Cerebellar nuclear complex (tissue), 1 donor: Measurements from ENCODE around the gene LRRN3.
"Not testable (repeated sequence)": the region's sequence is repeated elsewhere in the genome, so short reads cannot be mapped to it uniquely, and the experiment has no call there.

Experiments
- DNase-seq, 2 experiments: peaks; one replicate each; lab custom pipeline; 2025; lab: John Stamatoyannopoulos, UW

LRRN3 gene

DNA sequence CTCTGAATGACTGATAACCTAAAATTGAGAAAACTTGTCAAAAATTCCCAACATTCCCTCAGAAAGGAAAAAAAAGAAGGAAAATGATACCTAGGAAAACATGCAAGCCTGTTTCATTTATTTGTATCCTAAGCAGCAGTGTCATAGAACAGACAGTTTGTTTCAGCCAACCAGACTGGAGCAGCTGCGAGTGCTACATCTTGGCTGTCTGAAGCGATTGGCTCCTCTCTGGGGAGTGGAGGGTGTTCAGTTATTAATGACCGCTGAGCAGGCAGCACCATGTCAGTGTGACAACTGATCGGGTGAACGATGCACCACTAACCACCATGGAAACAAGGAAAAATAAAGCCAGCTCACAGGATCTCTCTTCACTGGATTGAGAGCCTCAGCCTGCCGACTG is at the start of gene LRRN3:
LRRN3 (plus strand) TSS at position 282 of the 400 bp plus-strand sequence. CDS start 31,646 bp downstream, outside the sequence.
- DNase-seq: peak; percentile 68 to 83

DNA sequence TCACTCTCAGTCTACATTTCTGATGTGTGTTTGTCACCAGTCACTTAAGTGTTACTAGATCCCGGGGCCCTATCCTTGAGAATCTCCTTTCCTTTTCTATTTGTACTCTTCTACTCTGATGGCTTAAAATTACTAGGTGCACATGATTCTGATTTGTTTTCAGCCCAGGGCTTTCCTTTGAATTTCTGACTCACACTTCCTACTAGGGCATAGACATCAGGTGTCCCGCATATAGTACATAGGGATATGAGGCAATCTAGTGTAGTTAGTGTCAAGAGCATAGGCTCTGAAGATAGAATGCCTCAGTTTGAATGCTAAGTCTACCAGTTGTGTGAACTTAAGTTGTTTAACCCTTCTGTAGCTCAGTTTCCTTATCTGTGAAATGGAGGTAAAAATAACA is 49.4 kb upstream of the LRRN3 start:
- no peak for DNase-seq

DNA sequence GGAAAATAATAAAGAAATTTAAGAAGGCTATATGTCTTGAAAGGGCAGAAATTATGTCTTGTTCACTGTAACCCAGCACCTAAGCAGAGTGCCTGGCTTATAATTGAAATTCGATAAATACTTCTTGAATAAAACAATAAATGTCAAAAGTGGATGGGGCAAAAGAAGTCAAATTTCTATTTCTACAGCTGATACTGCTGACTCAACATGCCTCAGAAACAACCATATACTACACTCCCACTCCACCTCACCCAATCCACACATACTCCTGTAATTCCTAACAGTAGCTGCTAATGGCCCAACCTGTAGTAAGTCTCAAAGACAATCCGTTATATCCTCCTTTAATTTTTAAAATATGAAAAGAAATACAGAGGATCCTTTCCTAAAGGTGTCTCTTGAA is 48.1 kb upstream of the LRRN3 start:
- DNase-seq: no peak

GRCh38 chr7:111043561-111043960 is 47.4 kb upstream of the LRRN3 start:
- no peak for DNase-seq

DNA sequence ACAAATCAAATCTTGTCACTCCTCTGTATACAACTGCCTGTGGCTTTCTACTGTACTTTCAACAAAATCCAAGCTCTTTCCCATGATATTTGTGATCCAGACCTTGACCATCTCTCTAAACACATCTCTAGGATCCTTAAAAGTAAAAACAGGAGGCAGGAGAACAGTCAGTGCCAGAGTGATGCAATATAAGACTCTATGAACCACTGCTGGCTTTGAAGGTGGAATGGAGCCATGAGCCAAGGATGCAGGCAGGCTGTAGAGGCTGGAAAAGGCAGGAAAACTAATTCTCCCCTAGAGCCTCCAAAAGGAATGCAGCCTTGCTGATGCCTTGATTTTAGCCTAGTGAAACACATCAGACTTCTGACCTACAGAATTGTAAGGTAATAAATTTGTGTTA is 45.5 kb upstream of the LRRN3 start:
- no peak for DNase-seq

GRCh38 chr7:111047595-111047994 is 43.3 kb upstream of the LRRN3 start:
- DNase-seq: no peak

GRCh38 chr7:111049971-111050680 is 40.8 kb upstream of the LRRN3 start:
- no peak for DNase-seq

- no peak for DNase-seq
These were observed 40.0 kb upstream of the LRRN3 start for GRCh38 chr7:111050875-111051416.

DNA sequence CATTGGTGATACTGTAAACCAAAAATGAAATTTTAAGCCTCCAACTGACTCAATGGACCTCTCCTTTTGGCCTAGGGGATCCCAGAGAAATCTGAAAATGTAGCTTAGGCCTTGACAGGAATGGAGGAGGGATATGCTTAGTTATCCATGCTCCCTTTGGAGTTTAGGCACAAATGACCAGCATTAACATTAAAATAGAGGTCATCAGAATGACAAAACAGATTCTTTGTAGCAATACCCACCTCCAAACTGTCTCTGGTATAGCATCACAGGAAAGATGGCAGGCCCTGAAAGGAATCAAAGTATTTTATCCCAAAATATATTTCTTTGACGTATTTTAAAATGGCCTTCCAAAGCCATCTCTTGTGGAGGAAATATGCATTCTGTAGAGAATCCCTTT is 39.1 kb upstream of the LRRN3 start:
- DNase-seq: no peak

- no peak for DNase-seq
These were observed 37.9 kb upstream of the LRRN3 start for GRCh38 chr7:111053035-111053434.

DNA sequence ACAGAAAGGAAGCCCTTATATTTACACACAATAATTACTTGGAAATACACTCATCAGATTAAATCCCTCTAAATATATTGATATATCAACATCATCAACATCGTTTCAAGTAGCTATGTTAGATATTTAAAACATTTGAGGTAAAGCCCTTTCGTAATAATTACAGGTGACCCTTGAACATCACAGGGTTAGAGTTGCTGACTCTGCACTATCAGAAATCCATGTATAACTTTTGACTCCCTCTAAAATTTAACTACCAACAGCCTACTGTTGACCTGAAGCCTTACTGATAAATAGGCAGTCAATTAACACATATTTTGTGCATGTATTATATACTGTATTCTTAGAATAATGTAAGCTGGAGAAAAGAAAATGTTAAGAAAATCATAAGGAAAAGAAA is 34.6 kb upstream of the LRRN3 start:
- no peak for DNase-seq

GRCh38 chr7:111057066-111057465 is 33.9 kb upstream of the LRRN3 start:
- no peak for DNase-seq

DNA sequence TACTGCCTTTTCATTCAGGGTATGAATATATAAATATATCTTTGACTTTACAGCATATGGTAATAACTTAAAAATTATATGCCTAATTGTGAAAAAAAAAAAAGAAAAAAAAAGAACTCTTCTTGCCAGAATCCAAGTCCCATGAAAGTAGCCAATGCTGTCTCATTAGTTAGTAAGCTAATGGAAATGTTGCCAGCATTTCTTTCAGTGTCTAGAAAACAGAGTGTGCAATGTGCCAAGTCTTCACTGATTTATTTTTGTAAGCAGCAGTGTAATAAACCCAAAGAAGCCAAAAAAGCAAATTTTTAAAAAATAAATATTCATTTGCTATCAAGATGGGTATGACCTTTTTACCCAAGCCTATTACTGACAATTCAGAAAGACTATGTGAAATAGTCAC is 31.1 kb upstream of the LRRN3 start:
- DNase-seq: no peak

GRCh38 chr7:111063166-111063565 is 27.8 kb upstream of the LRRN3 start:
- DNase-seq: no peak

GRCh38 chr7:111067251-111067650 is 23.7 kb upstream of the LRRN3 start:
- DNase-seq: no peak

- no peak for DNase-seq
These were observed 23.2 kb upstream of the LRRN3 start for GRCh38 chr7:111067682-111068081.

- no peak for DNase-seq
These were observed 22.3 kb upstream of the LRRN3 start for GRCh38 chr7:111068618-111069017.

- no peak for DNase-seq
These were observed 19.4 kb upstream of the LRRN3 start for GRCh38 chr7:111071556-111071955.

- DNase-seq: not testable (repeated sequence)
These were observed 18.3 kb upstream of the LRRN3 start for GRCh38 chr7:111072658-111073057.

DNA sequence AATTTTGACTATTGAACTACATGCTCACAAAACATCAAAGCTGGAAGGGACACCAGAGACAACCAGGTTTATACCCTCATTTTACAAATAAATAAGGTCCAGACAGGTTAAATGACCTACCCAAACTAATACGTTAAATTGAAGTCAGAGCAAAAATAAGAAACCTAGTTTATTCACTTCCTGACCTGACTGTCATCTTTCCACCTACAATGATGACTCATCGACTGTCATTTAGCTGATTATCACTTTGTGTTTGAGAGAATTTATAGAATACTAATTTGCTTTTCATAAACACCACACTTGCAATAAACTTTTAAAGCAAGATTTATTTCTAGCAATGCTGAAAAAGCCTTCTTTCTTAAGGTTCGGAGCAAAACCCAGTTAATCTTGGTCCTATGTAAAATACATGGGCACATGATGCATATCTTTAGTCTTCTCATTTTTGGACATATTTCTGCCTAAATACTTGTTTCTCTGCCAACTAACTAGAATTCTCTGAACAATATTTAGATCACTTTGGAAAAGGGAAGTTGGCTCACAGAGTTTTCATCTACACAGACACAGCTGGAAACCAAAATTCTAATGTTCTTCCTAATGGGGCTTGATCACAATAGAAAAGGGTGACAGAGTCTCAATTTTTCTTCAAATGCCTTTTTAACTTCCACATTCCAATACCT is 16.7 kb upstream of the LRRN3 start:
- DNase-seq: no peak

- no peak for DNase-seq
These were observed 16.2 kb upstream of the LRRN3 start for GRCh38 chr7:111074748-111075146.

DNA sequence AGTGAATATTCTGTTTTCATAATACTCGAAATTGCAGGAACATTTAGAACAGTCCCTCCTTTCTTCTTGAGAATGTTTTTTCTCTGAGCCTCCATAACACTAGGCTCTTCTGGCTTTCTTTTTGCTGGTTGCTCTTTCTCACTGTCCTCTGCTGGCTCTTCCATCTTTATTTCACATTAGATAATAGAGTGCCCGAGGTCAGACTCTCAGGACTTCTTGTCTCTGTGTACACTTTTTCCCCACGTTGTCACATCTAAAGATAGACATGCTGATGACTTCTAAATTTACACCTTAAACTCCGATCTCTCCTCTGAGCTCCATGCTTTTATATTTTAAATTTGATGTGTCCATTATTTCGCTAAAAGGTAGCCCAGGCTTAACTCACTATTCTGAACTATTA is 15.4 kb upstream of the LRRN3 start:
- DNase-seq: no peak

GRCh38 chr7:111076205-111076604 is 14.7 kb upstream of the LRRN3 start:
- DNase-seq: no peak
